H9 (cell line): ENCODE data around the gene RHCE. TPM values are rescaled to one million over a fixed set of nuclear protein-coding genes. Genes with fewer than 3 reads are reported as not detected.
"Not testable (repeated sequence)": the region's sequence is repeated elsewhere in the genome, so short reads cannot be mapped to it uniquely, and the experiment has no call there.

Source experiments
- DNase-seq: peaks from one replicate; pipeline ENCODE4 v3.0.0-alpha.2; 2017
- H2AFZ ChIP-seq: one replicate; pipeline ENCODE4 v1.6.1; 2013; ENCODE audit warnings: mild to moderate bottlenecking, low read length, control low read depth, moderate library complexity
- H2AK5ac ChIP-seq: 2 replicates; pipeline ENCODE4 v1.6.1; 2013; ENCODE audit warnings: low read length, control low read depth, mixed read lengths; ENCODE audit not compliant: insufficient read length
- H2BK120ac ChIP-seq: one replicate; pipeline ENCODE4 v1.6.1; 2013; ENCODE audit warnings: low read depth, mild to moderate bottlenecking, low read length, control low read depth, inconsistent platforms; ENCODE audit not compliant: poor library complexity, severe bottlenecking
- H2BK12ac ChIP-seq: 2 replicates; pipeline ENCODE4 v1.6.1; 2013; ENCODE audit warnings: low read length, control low read depth, mixed read lengths, low read depth; ENCODE audit not compliant: insufficient read length
- H2BK15ac ChIP-seq: 2 replicates; pipeline ENCODE4 v1.6.1; 2013; ENCODE audit warnings: low read depth, low read length, control low read depth
- H2BK20ac ChIP-seq: one replicate; pipeline ENCODE4 v1.6.1; 2013; ENCODE audit warnings: low read depth, mild to moderate bottlenecking, low read length, control low read depth, inconsistent platforms; ENCODE audit not compliant: poor library complexity, severe bottlenecking
- H2BK5ac ChIP-seq: 2 replicates; pipeline ENCODE4 v1.6.1; 2013; ENCODE audit warnings: low read length, control low read depth, mixed read lengths; ENCODE audit not compliant: insufficient read length
- H3K14ac ChIP-seq: 2 replicates; pipeline ENCODE4 v1.6.1; 2013; ENCODE audit warnings: low read length, control low read depth; ENCODE audit not compliant: insufficient read depth
- H3K18ac ChIP-seq: 2 replicates; pipeline ENCODE4 v1.6.1; 2013; ENCODE audit warnings: low read depth, mild to moderate bottlenecking, mixed read lengths, low read length, control low read depth; ENCODE audit not compliant: insufficient read length
- H3K23ac ChIP-seq: 2 replicates; pipeline ENCODE4 v1.6.1; 2013; ENCODE audit warnings: low read length, control low read depth, mixed read lengths, low read depth; ENCODE audit not compliant: insufficient read length
- H3K23me2 ChIP-seq: 2 replicates; pipeline ENCODE4 v1.6.1; 2013; ENCODE audit warnings: low read depth, mild to moderate bottlenecking, mixed read lengths, low read length, control low read depth; ENCODE audit not compliant: insufficient read length, poor library complexity, severe bottlenecking
- H3K27ac ChIP-seq: 2 replicates; pipeline ENCODE4 v1.5.1; 2013; ENCODE audit warnings: low read length, control low read depth, mixed read lengths, low read depth; ENCODE audit not compliant: insufficient read length
- H3K27me3 ChIP-seq: 2 replicates; pipeline ENCODE4 v1.6.1; 2013; ENCODE audit warnings: low read length, control low read depth, inconsistent platforms; ENCODE audit not compliant: insufficient read depth
- H3K4ac ChIP-seq: 2 replicates; pipeline ENCODE4 v1.6.1; 2013; ENCODE audit warnings: low read depth, mild to moderate bottlenecking, control low read depth, inconsistent platforms, low read length, moderate library complexity
- H3K4me1 ChIP-seq: 2 replicates; pipeline ENCODE4 v1.6.1; 2013; ENCODE audit warnings: low read length, control low read depth, inconsistent platforms; ENCODE audit not compliant: insufficient read depth
- H3K4me2 ChIP-seq: 2 replicates; pipeline ENCODE4 v1.6.1; 2013; ENCODE audit warnings: low read length, control low read depth, mixed read lengths; ENCODE audit not compliant: insufficient read length, insufficient read depth
- H3K56ac ChIP-seq: 2 replicates; pipeline ENCODE4 v1.6.1; 2013; ENCODE audit warnings: low read depth, mild to moderate bottlenecking, mixed read lengths, low read length, control low read depth; ENCODE audit not compliant: insufficient read length
- H3K79me1 ChIP-seq: 2 replicates; pipeline ENCODE4 v1.6.1; 2013; ENCODE audit warnings: low read depth, mild to moderate bottlenecking, moderate library complexity, low read length, control low read depth, inconsistent platforms; ENCODE audit not compliant: insufficient read depth, poor library complexity, severe bottlenecking
- H3K79me2 ChIP-seq: 2 replicates; pipeline ENCODE4 v1.6.1; 2013; ENCODE audit warnings: low read length, control low read depth, inconsistent platforms; ENCODE audit not compliant: insufficient read depth
- H3K9ac ChIP-seq: 2 replicates; pipeline ENCODE4 v1.6.1; 2013; ENCODE audit warnings: low read length, control low read depth, mixed read lengths; ENCODE audit not compliant: insufficient read length; ENCODE audit errors: extremely low read depth
- H3K9me3 ChIP-seq: one replicate; pipeline ENCODE4 v1.6.1; 2013; ENCODE audit warnings: low read depth, low read length, inconsistent platforms; ENCODE audit not compliant: control insufficient read depth
- H3T11ph ChIP-seq: one replicate; pipeline ENCODE4 v1.6.1; 2013; ENCODE audit warnings: mild to moderate bottlenecking, low read length, control low read depth, inconsistent platforms
- H4K20me1 ChIP-seq: one replicate; pipeline ENCODE4 v1.6.1; 2013; ENCODE audit not compliant: control insufficient read depth, insufficient read length, insufficient read depth
- H4K5ac ChIP-seq: 2 replicates; pipeline ENCODE4 v1.6.1; 2013; ENCODE audit warnings: low read depth, mild to moderate bottlenecking, mixed read lengths, low read length, control low read depth; ENCODE audit not compliant: insufficient read length
- H4K8ac ChIP-seq: replicated peaks from 2 replicates; pipeline ENCODE4 v1.6.1; 2013; ENCODE audit warnings: low read length, control low read depth, mixed read lengths, low read depth; ENCODE audit not compliant: insufficient read length
- H4K91ac ChIP-seq: 2 replicates; pipeline ENCODE4 v1.6.1; 2013; ENCODE audit warnings: low read depth, mild to moderate bottlenecking, moderate library complexity, mixed read lengths, low read length, control low read depth; ENCODE audit not compliant: insufficient read length
- H3K27ac Mint-ChIP-seq, 3 experiments: 2 replicates in 2 of 3; 3 replicates in 1 of 3; pipeline ENCODE4 v1.8.0; 2020 to 2021; ENCODE audit warnings: mixed read lengths in 3 of 3, mild to moderate bottlenecking in 1 of 3, moderate library complexity in 1 of 3
- H3K27me3 Mint-ChIP-seq: 2 replicates; pipeline ENCODE4 v1.8.0; 2021; ENCODE audit warnings: low read depth, mild to moderate bottlenecking, moderate library complexity, mixed read lengths
- H3K36me3 Mint-ChIP-seq, 3 experiments: 2 replicates in 2 of 3; 3 replicates in 1 of 3; pipeline ENCODE4 v1.8.0; 2020 to 2021; ENCODE audit warnings: low read depth in 3 of 3, mixed read lengths in 3 of 3; ENCODE audit not compliant: insufficient read depth in 1 of 3
- H3K4me1 Mint-ChIP-seq, 2 experiments: 2 replicates each; pipeline ENCODE4 v1.8.0; 2020; ENCODE audit warnings: mixed read lengths in 2 of 2
- H3K4me3 Mint-ChIP-seq, 2 experiments: 2 replicates in 1 of 2; 3 replicates in 1 of 2; pipeline ENCODE4 v1.8.0; 2020 to 2021; ENCODE audit warnings: mild to moderate bottlenecking in 2 of 2, mixed read lengths in 2 of 2, moderate library complexity in 1 of 2
- H3K9me3 Mint-ChIP-seq, 2 experiments: 2 replicates in 1 of 2; 3 replicates in 1 of 2; pipeline ENCODE4 v1.8.0; 2020; ENCODE audit warnings: mild to moderate bottlenecking in 2 of 2, mixed read lengths in 2 of 2, moderate library complexity in 1 of 2
- WGBS: extraction: QIAGEN DNeasy Blood & Tissue Kit; methylation state at CpG from one replicate; pipeline ENCODE4 v1.1.7; 2013; ENCODE audit warnings: missing lambda C conversion rate, low lambda C conversion rate, mixed read lengths; ENCODE audit not compliant: insufficient read length; ENCODE audit errors: extremely low coverage; 5-methylcytosine and 5-hydroxymethylcytosine counted together
- total RNA-seq: library from RNA; stranded (reverse); gene quantifications from 2 replicates; pipeline ENCODE4 v1.2.1, GENCODE V29; 2021

Gene RHCE
- total RNA-seq, 1 experiment from 2014 or later = 0.90 TPM

GRCh38 chr1:25371757-25372156 lies 48.9 kb downstream of the RHCE start:
- not testable (repeated sequence) for H3K36me3 Mint-ChIP-seq, H2BK12ac ChIP-seq, H3K9ac ChIP-seq, H2BK5ac ChIP-seq, H3K14ac ChIP-seq, H2BK15ac ChIP-seq, H2BK20ac ChIP-seq, H3K56ac ChIP-seq, H3K27ac Mint-ChIP-seq, H4K5ac ChIP-seq, H2AFZ ChIP-seq, H3K4me2 ChIP-seq, H3K27ac ChIP-seq, H3K4me1 ChIP-seq, H3K23ac ChIP-seq, H3K9me3 ChIP-seq, H2BK120ac ChIP-seq, H3K9me3 Mint-ChIP-seq, H4K91ac ChIP-seq, H3K18ac ChIP-seq, H2AK5ac ChIP-seq, H3K23me2 ChIP-seq, H3K79me2 ChIP-seq, H3K4me3 Mint-ChIP-seq, H3K79me1 ChIP-seq, DNase-seq, H4K20me1 ChIP-seq, H3K27me3 ChIP-seq, H3T11ph ChIP-seq, H4K8ac ChIP-seq, H3K27me3 Mint-ChIP-seq, H3K4ac ChIP-seq
- no CpG with 5 or more reads among the region's 7 CpGs for WGBS
- peaks cover 12 to 18% of the 10 kb centered on the region in 2 experiments for H3K4me1 Mint-ChIP-seq

DNA sequence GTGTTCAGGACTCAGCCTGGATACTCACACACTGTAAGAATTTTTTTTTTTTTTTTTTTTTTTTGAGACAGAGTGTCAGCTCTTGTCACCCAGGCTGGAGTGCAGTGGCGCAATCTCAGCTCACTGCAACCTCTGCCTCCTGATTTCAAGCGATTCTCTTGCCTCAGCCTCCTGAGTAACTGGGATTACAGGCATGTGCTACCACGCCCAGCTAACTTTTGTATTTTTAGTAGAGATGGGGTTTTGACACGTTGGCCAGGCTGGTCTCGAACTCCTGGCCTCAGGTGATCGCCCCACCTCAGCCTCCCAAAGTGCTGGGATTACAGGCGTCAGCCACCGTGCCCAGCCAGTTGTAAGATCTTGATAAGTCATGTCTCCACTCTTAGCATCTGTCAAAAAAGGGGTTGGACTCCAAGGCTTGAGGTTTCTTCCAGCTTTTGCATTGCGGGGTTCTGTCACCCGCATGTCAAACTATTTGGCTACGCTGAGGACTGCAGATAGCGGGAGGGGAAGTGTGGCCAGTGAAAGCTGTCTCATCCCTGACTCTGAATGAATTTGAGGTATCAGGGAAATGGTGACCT lies 50.8 kb downstream of the RHCE start:
- H3K9me3 Mint-ChIP-seq, H3K27me3 Mint-ChIP-seq, H3K79me1 ChIP-seq, H3K9me3 ChIP-seq, H3K4ac ChIP-seq, H3K27ac Mint-ChIP-seq, H4K91ac ChIP-seq, H4K5ac ChIP-seq, H3K27ac ChIP-seq, H3K18ac ChIP-seq, H3K9ac ChIP-seq, H2BK120ac ChIP-seq, H3K23ac ChIP-seq, H3K23me2 ChIP-seq, H3K56ac ChIP-seq, H2BK5ac ChIP-seq, H3K14ac ChIP-seq, H3K36me3 Mint-ChIP-seq, H4K8ac ChIP-seq, H2BK15ac ChIP-seq, H3K4me3 Mint-ChIP-seq, H2AFZ ChIP-seq, H3K27me3 ChIP-seq, H2BK12ac ChIP-seq, DNase-seq, H3K4me1 ChIP-seq, H2AK5ac ChIP-seq, H4K20me1 ChIP-seq, H3K79me2 ChIP-seq, H3K4me2 ChIP-seq, H2BK20ac ChIP-seq, H3T11ph ChIP-seq: not testable (repeated sequence)
- H3K4me1 Mint-ChIP-seq = peaks cover 12 to 18% of the 10 kb centered on the region in 2 experiments
- WGBS = no CpG with 5 or more reads among the region's 12 CpGs
